ENCODE results near the gene ELK3. TPM values are rescaled to one million over a fixed set of nuclear protein-coding genes. Genes with fewer than 3 reads are reported as not detected.

Gene ELK3
- total RNA-seq, 1 experiment from 2014 or later, result 9.4 TPM

- H4K5ac ChIP-seq (ENCODE audit: insufficient read length, low read depth, low read length), result no peak overlapping the region
- no peaks in the 10 kb centered on the region for H4K20me1 ChIP-seq (ENCODE audit: control insufficient read depth, insufficient read depth, insufficient read length)
- TF ChIP-seq CTCF (conservative IDR thresholded peaks at IDR 0.05), result no peak
- no peak for DNase-seq
- H2AFZ ChIP-seq (ENCODE audit: low read length), result no peak overlapping the region
- H2BK15ac ChIP-seq (ENCODE audit: low read depth, low read length), result no peak overlapping the region
- no peak overlapping the region for H4K91ac ChIP-seq (ENCODE audit: insufficient read length, low read depth, low read length)
- H3T11ph ChIP-seq (ENCODE audit: low read length), result no peak overlapping the region
- H3K27me3 ChIP-seq (ENCODE audit: insufficient read depth, low read length), result no peaks in the 10 kb centered on the region
- no peak overlapping the region for H3K4me3 Mint-ChIP-seq
- no peaks in the 10 kb centered on the region for H3K79me2 ChIP-seq (ENCODE audit: insufficient read depth, low read length)
- H3K4me1 Mint-ChIP-seq, result no peaks in the 10 kb centered on the region; a peak in 1 of 4 replicates
- H3K9me3 Mint-ChIP-seq, result no peaks in the 10 kb centered on the region
- H3K14ac ChIP-seq (ENCODE audit: insufficient read depth, low read length), result no peak overlapping the region
- no peak overlapping the region for H3K27ac Mint-ChIP-seq
- H3K79me1 ChIP-seq (ENCODE audit: insufficient read depth, low read depth, low read length, poor library complexity, severe bottlenecking), result no peaks in the 10 kb centered on the region
- H3K18ac ChIP-seq (ENCODE audit: insufficient read length, low read depth, low read length), result no peak overlapping the region
- H2BK5ac ChIP-seq (ENCODE audit: insufficient read length, low read length), result no peak overlapping the region
- no peak overlapping the region for H2AK5ac ChIP-seq (ENCODE audit: insufficient read length, low read length)
- no peaks in the 10 kb centered on the region for H3K27me3 Mint-ChIP-seq (ENCODE audit: low read depth)
- no peak overlapping the region for H3K4ac ChIP-seq (ENCODE audit: low read depth, low read length)
- no peak overlapping the region for H3K56ac ChIP-seq (ENCODE audit: insufficient read length, low read depth, low read length)
- H2BK20ac ChIP-seq (ENCODE audit: low read depth, low read length, poor library complexity, severe bottlenecking), result no peak overlapping the region
- H3K4me1 ChIP-seq (ENCODE audit: insufficient read depth, low read length), result no peaks in the 10 kb centered on the region
- no peaks in the 10 kb centered on the region for H3K9me3 ChIP-seq (ENCODE audit: control insufficient read depth, low read depth, low read length)
- H3K4me2 ChIP-seq (ENCODE audit: insufficient read depth, insufficient read length, low read length), result no peak overlapping the region
- H3K9ac ChIP-seq (ENCODE audit: extremely low read depth, insufficient read length, low read length), result no peak overlapping the region
- no peak overlapping the region for H3K23ac ChIP-seq (ENCODE audit: insufficient read length, low read depth, low read length)
- no peak overlapping the region for H2BK12ac ChIP-seq (ENCODE audit: insufficient read length, low read depth, low read length)
- H3K27ac ChIP-seq (ENCODE audit: insufficient read length, low read depth, low read length), result no peak overlapping the region
- H3K23me2 ChIP-seq (ENCODE audit: insufficient read length, low read depth, low read length, poor library complexity, severe bottlenecking), result no peaks in the 10 kb centered on the region
- H4K8ac ChIP-seq (replicated peaks; ENCODE audit: insufficient read length, low read depth, low read length), result no peak overlapping the region
- H2BK120ac ChIP-seq (ENCODE audit: low read depth, low read length, poor library complexity, severe bottlenecking), result no peak overlapping the region
- peaks cover 2 to 29% (median 16%) of the 10 kb centered on the region in 3 experiments for H3K36me3 Mint-ChIP-seq (ENCODE audit: insufficient read depth in 1 of 3, low read depth in 3 of 3)
These were observed 80.2 kb downstream of the ELK3 start for GRCh38 chr12:96274331-96274730.

All from H9 (cell line).